Kidney (tissue), 14 donors: ENCODE results near the gene KIAA1671. TPM values are rescaled to one million over a fixed set of nuclear protein-coding genes. Genes with fewer than 3 reads are reported as not detected.

Source experiments
- DNase-seq, 5 donors: peaks; one replicate each; pipeline ENCODE4 v3.0.0-alpha.2; 2013 to 2020
- FAIRE-seq: peaks from 2 replicates; lab custom pipeline; 2012; peaks lifted over from hg19 to GRCh38; lab: Jason Lieb, UNC
- H3K27ac ChIP-seq, 2 donors: one replicate each; pipeline ENCODE4 v1.7.0; 2013; ENCODE audit warnings: low read depth in 2 of 2, low read length in 2 of 2, inconsistent platforms in 1 of 2
- H3K27me3 ChIP-seq: one replicate; pipeline ENCODE4 v1.7.1; 2013; ENCODE audit warnings: low read length, inconsistent platforms; ENCODE audit not compliant: control insufficient read depth, insufficient read depth
- H3K36me3 ChIP-seq, 3 donors: one replicate each; pipeline versions ENCODE4 v1.7.0 to v1.7.1; 2013; ENCODE audit warnings: low read length in 3 of 3, control low read depth in 1 of 3, inconsistent platforms in 1 of 3; ENCODE audit not compliant: insufficient read depth in 3 of 3, control insufficient read depth in 2 of 3
- H3K4me1 ChIP-seq, 3 donors: one replicate each; pipeline versions ENCODE4 v1.7.0 to v1.7.1; 2013; ENCODE audit warnings: low read length in 3 of 3, inconsistent platforms in 1 of 3, low read depth in 1 of 3; ENCODE audit not compliant: control insufficient read depth in 2 of 3, insufficient read depth in 2 of 3
- H3K4me3 ChIP-seq, 3 donors: one replicate each; pipeline versions ENCODE4 v1.7.0 to v1.8.1; 2013; ENCODE audit warnings: low read length in 3 of 3, control low read depth in 1 of 3, inconsistent platforms in 1 of 3
- H3K9ac ChIP-seq, 3 donors: one replicate each; pipeline versions ENCODE4 v1.7.0 to v1.7.1; 2013; ENCODE audit warnings: low read length in 3 of 3, control low read depth in 1 of 3, inconsistent platforms in 1 of 3
- H3K9me3 ChIP-seq, 3 donors: one replicate each; pipeline versions ENCODE4 v1.7.0 to v1.7.1; 2013; ENCODE audit warnings: low read length in 3 of 3, control low read depth in 1 of 3, inconsistent platforms in 1 of 3; ENCODE audit not compliant: control insufficient read depth in 2 of 3, insufficient read depth in 1 of 3
- CTCF ChIP-seq: IDR thresholded peaks from 3 replicates; pipeline ENCODE4 v1.5.1; 2012; ENCODE audit warnings: mild to moderate bottlenecking, moderate library complexity, borderline replicate concordance; ENCODE audit not compliant: insufficient read depth; ENCODE audit errors: extremely low read depth
- intact Hi-C: fragments of 100-400 bp; cut with DNase I; formaldehyde crosslinking; loops from one replicate; pipeline ENCODE4 v1.11.1; 2022
- polyA plus RNA-seq: library from polyadenylated mRNA; stranded (reverse); fragments of 350-450 nt; fragmentation: Illumina TruSeq; extraction: RNeasy Lipid Tissue Mini Kit (QIAGEN cat#74804); gene quantifications from one replicate; pipeline ENCODE4 v1.2.3, GENCODE V29; 2014; ENCODE audit warnings: low read depth, low replicate concordance; ENCODE audit not compliant: insufficient read depth
- total RNA-seq: library from RNA; stranded (reverse); fragmentation: NEBNext Ultra II Directional; extraction: Animal tissue kit (Norgen Biotek cat#: 25700); gene quantifications from one replicate; pipeline ENCODE4 v1.2.1, GENCODE V29; 2021
- donor health status: control.
- donor health status: control.
- donor health status: control.
- donor health status: control.
- donor health status: control.
- donor health status: DM: yes; HTN: yes; CAD: no.
- donor health status: Normal renal cell carcinoma (clear cell type).

KIAA1671 gene
- total and polyA plus RNA-seq, 2 donors from 2014 or later = 7.3 to 65.2 TPM

GRCh38 chr22:25078591-25078990 lies 126.1 kb downstream of the KIAA1671 start:
- Histone ChIP-seq H3K27ac (no peak overlapping the region), H3K4me1 (peaks cover 0 to 5% (median 0%) of the 10 kb centered on the region in 3 donors), H3K36me3 (no peaks in the 10 kb centered on the region), H3K27me3 (no peaks in the 10 kb centered on the region), H3K4me3 (no peak overlapping the region), H3K9ac (no peak overlapping the region), H3K9me3 (no peaks in the 10 kb centered on the region)
- FAIRE-seq (no peak), DNase-seq (no peak)
- TF ChIP-seq CTCF = no peak
- intact Hi-C loops = no loop called here

DNA sequence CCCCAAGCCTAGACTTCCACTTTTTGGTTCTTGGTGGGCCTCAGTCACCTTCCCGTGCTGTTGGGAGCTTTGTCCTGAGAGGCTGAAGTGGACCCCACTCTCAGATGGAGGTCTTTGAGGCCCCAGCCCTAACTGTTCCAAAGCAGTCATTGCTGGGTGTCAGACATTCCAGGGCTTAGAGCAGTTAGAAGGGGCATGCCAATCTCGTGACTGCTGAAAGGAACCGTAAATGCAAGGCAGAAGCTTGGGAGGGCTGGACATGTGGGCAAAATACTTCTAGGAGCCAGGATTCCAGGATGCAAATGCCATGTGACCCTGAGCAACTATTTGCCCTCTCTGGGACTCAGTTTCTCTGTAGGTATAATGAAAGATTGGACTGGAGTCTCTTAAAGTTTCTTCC lies 128.3 kb downstream of the KIAA1671 start:
- no peak overlapping the region for H3K9ac ChIP-seq
- intact Hi-C loops = no loop called here
- FAIRE-seq (no peak), DNase-seq (no peak)
- no peaks in the 10 kb centered on the region for H3K9me3 ChIP-seq
- no peaks in the 10 kb centered on the region for H3K27me3 ChIP-seq
- no peak overlapping the region for H3K4me3 ChIP-seq
- peaks cover 0 to 11% (median 5%) of the 10 kb centered on the region in 3 donors for H3K4me1 ChIP-seq
- TF ChIP-seq CTCF = no peak
- H3K36me3 ChIP-seq = no peaks in the 10 kb centered on the region
- H3K27ac ChIP-seq = no peak overlapping the region

DNA sequence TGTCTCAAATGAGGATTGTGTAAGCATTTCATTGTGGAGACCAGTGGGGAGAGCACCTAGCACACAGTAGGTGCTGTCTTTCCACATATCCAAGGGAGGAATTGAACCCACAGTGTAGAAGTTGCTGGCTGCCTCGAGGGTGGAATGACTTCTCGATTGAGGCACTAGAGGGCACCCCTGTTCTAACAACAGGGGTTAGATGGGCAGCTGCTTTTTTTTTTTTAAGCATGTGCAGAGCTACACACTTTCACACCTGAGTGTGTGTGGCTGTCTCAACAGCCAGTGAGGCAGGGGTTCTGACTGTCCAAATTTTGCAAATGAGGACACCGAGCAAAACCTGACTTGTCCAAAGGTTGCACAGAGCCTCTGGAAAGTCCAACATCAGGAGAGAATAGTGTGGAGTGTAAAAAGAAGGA lies 128.9 kb downstream of the KIAA1671 start:
- FAIRE-seq = no peak
- DNase-seq = peak in 1 of 5 donors; percentile 54
- intact Hi-C loops = no loop called here

More for the DNA sequence above, 128.9 kb downstream of the KIAA1671 start:
- no peaks in the 10 kb centered on the region for H3K27me3 ChIP-seq
- H3K27ac ChIP-seq = no peak overlapping the region
- TF ChIP-seq CTCF = peak; percentile 41
- H3K9me3 ChIP-seq = no peaks in the 10 kb centered on the region
- peaks cover 0 to 11% (median 11%) of the 10 kb centered on the region in 3 donors for H3K4me1 ChIP-seq
- no peak overlapping the region for H3K9ac ChIP-seq
- H3K36me3 ChIP-seq = no peaks in the 10 kb centered on the region
- no peak overlapping the region for H3K4me3 ChIP-seq
